HL-60 (cell line): ENCODE results near the gene AMDHD2.

Source experiments
- DNase-seq, 2 experiments: peaks; one replicate each; pipeline ENCODE4 v3.0.0-alpha.2; 2010 to 2020; ENCODE audit warnings: low read depth in 1 of 2, low spot score in 1 of 2
- H3K27ac ChIP-seq: fragments of 250-450 bp; sonication (Bioruptor Pico); replicated peaks from 2 replicates; pipeline ENCODE4 v1.5.1; 2020; ENCODE audit warnings: mild to moderate bottlenecking, moderate library complexity
- H3K27me3 ChIP-seq: fragments of 250-450 bp; sonication (Bioruptor Pico); 2 replicates; pipeline ENCODE4 v1.5.1; 2021; ENCODE audit warnings: mild to moderate bottlenecking, moderate library complexity; ENCODE audit not compliant: insufficient read depth, poor library complexity, severe bottlenecking
- H3K4me3 ChIP-seq: replicated peaks from 2 replicates; pipeline ENCODE4 v1.5.1; 2011; ENCODE audit warnings: mild to moderate bottlenecking, control low read depth, low read length; ENCODE audit not compliant: insufficient read depth
- CTCF ChIP-seq: IDR thresholded peaks from one replicate; pipeline ENCODE4 v1.5.1; 2011; ENCODE audit warnings: low read length, control low read depth, inconsistent platforms; ENCODE audit not compliant: insufficient read depth
- GABPA ChIP-seq: IDR thresholded peaks from 2 replicates; pipeline ENCODE4 v1.6.1; 2012; ENCODE audit warnings: low read depth
- POLR2AphosphoS5 ChIP-seq: IDR thresholded peaks from 2 replicates; pipeline ENCODE4 v1.6.1; 2012; ENCODE audit warnings: low read depth
- REST ChIP-seq: IDR thresholded peaks from 2 replicates; pipeline ENCODE4 v1.6.1; 2012; ENCODE audit warnings: low read depth; ENCODE audit not compliant: insufficient replicate concordance
- SPI1 ChIP-seq: IDR thresholded peaks from 2 replicates; pipeline ENCODE4 v1.6.1; 2012; ENCODE audit warnings: low read depth, mild to moderate bottlenecking, borderline replicate concordance

The AMDHD2 gene

GRCh38 chr16:2486645-2487516 lies 33.3 kb upstream of the AMDHD2 start:
- no peaks in the 10 kb centered on the region for H3K27me3 ChIP-seq
- peak; percentile 47 to 87 for DNase-seq
- TF ChIP-seq POLR2AphosphoS5 (no peak), CTCF (no peak), SPI1 (peak; percentile 60; the same call in 1 of the 2 replicates)
- no peak overlapping the region for H3K27ac ChIP-seq
- no peak overlapping the region for H3K4me3 ChIP-seq

GRCh38 chr16:2487517-2487842 lies 32.7 kb upstream of the AMDHD2 start:
- TF ChIP-seq SPI1 (no peak), GABPA (no peak), CTCF (no peak), REST (no peak), POLR2AphosphoS5 (no peak)
- DNase-seq = no peak
- H3K27me3 ChIP-seq = no peaks in the 10 kb centered on the region
- no peak overlapping the region for H3K27ac ChIP-seq
- H3K4me3 ChIP-seq = no peak overlapping the region

GRCh38 chr16:2487903-2488531 lies 32.2 kb upstream of the AMDHD2 start:
- DNase-seq = peak; percentile 57 to 65
- Histone ChIP-seq H3K27me3 (no peaks in the 10 kb centered on the region), H3K4me3 (no peak overlapping the region), H3K27ac (no peak overlapping the region; the same call in 1 of the 2 replicates)
- no peak for TF ChIP-seq REST
- no peak for TF ChIP-seq GABPA
- TF ChIP-seq CTCF = no peak
- peak; percentile 25; the same call in 1 of the 2 replicates for TF ChIP-seq SPI1
- no peak for TF ChIP-seq POLR2AphosphoS5
